ENCODE data around the gene IER2. TPM values are rescaled to one million over a fixed set of nuclear protein-coding genes. Genes with fewer than 3 reads are reported as not detected.
"Not testable (repeated sequence)": the region's sequence is repeated elsewhere in the genome, so short reads cannot be mapped to it uniquely, and the experiment has no call there.

Gene IER2
- polyA plus RNA-seq, 1 experiment: 18.2 TPM

- DNase-seq (ENCODE audit: low read depth): no peak
- TF ChIP-seq, protein P1, sequence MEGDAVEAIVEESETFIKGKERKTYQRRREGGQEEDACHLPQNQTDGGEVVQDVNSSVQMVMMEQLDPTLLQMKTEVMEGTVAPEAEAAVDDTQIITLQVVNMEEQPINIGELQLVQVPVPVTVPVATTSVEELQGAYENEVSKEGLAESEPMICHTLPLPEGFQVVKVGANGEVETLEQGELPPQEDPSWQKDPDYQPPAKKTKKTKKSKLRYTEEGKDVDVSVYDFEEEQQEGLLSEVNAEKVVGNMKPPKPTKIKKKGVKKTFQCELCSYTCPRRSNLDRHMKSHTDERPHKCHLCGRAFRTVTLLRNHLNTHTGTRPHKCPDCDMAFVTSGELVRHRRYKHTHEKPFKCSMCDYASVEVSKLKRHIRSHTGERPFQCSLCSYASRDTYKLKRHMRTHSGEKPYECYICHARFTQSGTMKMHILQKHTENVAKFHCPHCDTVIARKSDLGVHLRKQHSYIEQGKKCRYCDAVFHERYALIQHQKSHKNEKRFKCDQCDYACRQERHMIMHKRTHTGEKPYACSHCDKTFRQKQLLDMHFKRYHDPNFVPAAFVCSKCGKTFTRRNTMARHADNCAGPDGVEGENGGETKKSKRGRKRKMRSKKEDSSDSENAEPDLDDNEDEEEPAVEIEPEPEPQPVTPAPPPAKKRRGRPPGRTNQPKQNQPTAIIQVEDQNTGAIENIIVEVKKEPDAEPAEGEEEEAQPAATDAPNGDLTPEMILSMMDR (IDR thresholded peaks at IDR 0.05; ENCODE audit: insufficient read depth, low read depth, low read length): no peak
- POLR2A ChIA-PET: no interaction called here
- no peaks in the 10 kb centered on the region for H3K27me3 ChIP-seq (ENCODE audit: control insufficient read depth, insufficient read depth, low read length)
- no peak overlapping the region for H3K4me3 ChIP-seq (ENCODE audit: low read depth, low read length)
- CTCF ChIA-PET: interaction anchor here (1.7 kb wide), 1 partner anchor 200 kb away, joined by 5 read pairs; no protein-coding TSS in a partner anchor
- H3K36me3 ChIP-seq (ENCODE audit: control insufficient read depth, insufficient read depth, low read length): no peaks in the 10 kb centered on the region
Measured at GRCh38 chr19:13165162-13165997, 15.2 kb downstream of the IER2 start.

- H3K27me3 ChIP-seq (ENCODE audit: control insufficient read depth, insufficient read depth, low read length); POLR2A ChIA-PET; H3K4me3 ChIP-seq (ENCODE audit: low read depth, low read length); H3K36me3 ChIP-seq (ENCODE audit: control insufficient read depth, insufficient read depth, low read length); DNase-seq (ENCODE audit: low read depth): not testable (repeated sequence)
- CTCF ChIA-PET: interaction anchor here (1.7 kb wide), 1 partner anchor 201 kb away, joined by 5 read pairs; no protein-coding TSS in a partner anchor
Measured at GRCh38 chr19:13166151-13166550, 15.9 kb downstream of the IER2 start.

DNA sequence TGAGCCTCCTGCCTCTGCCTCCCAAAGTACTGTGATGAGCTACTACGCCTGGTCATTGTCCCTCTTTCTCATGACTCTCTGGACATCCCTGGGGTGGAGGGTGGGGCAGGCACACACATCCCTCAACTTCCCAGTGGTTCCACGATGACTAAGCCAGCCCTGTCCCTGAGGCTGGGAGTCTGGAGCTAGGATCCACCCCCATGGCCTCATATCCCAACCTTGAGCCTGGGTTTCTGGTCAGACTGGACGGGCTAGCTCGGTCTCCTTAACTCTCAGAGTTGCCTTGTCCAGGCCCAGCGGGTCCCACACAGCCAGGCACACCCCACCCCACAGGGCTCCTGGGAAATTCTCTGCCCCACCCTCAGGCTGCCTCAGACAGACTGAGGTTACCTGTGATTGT lies 19.6 kb downstream of the IER2 start:
- no peak overlapping the region for H3K4me3 ChIP-seq (ENCODE audit: low read depth, low read length)
- DNase-seq (ENCODE audit: low read depth): no peak
- ChIA-PET CTCF (interaction anchor here (0.9 to 1.2 kb wide), 4 partner anchors 12 to 204 kb away, joined by 3 to 5 read pairs (median 4); no protein-coding TSS in a partner anchor), POLR2A (interaction anchor here (0.7 kb wide), 1 partner anchor 12 kb away, joined by 3 read pairs; no protein-coding TSS in a partner anchor)
- no peaks in the 10 kb centered on the region for H3K36me3 ChIP-seq (ENCODE audit: control insufficient read depth, insufficient read depth, low read length)
- TF ChIP-seq, protein P1 (IDR thresholded peaks at IDR 0.05; ENCODE audit: insufficient read depth, low read depth, low read length): no peak
- no peaks in the 10 kb centered on the region for H3K27me3 ChIP-seq (ENCODE audit: control insufficient read depth, insufficient read depth, low read length)

DNA sequence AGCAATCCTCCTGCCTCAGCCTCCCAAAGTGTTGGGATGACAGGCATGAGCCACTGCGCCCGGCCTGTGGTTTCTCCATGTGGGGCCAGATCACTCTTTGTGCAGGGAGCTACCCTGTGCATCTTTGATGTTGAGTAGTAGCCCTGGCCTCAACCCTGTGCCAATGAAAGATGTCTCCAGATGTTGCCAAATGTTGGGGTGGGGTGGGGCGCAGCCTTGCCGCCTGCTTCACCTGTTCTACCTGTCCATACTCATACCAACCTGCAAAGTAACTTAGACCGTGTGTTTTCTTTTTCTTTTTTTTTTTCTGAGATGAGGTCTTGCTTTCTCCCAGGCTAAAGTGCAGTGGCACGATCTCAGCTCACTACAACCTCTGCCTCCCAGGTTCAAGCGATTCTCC lies 20.9 kb downstream of the IER2 start:
- no peak for DNase-seq (ENCODE audit: low read depth)
- Histone ChIP-seq H3K4me3 (ENCODE audit: low read depth, low read length) (no peak overlapping the region), H3K36me3 (ENCODE audit: control insufficient read depth, insufficient read depth, low read length) (no peaks in the 10 kb centered on the region), H3K27me3 (ENCODE audit: control insufficient read depth, insufficient read depth, low read length) (no peaks in the 10 kb centered on the region)
- TF ChIP-seq, protein P1 (IDR thresholded peaks at IDR 0.05; ENCODE audit: insufficient read depth, low read depth, low read length): no peak
- ChIA-PET CTCF (no interaction called here), POLR2A (no interaction called here)

DNA sequence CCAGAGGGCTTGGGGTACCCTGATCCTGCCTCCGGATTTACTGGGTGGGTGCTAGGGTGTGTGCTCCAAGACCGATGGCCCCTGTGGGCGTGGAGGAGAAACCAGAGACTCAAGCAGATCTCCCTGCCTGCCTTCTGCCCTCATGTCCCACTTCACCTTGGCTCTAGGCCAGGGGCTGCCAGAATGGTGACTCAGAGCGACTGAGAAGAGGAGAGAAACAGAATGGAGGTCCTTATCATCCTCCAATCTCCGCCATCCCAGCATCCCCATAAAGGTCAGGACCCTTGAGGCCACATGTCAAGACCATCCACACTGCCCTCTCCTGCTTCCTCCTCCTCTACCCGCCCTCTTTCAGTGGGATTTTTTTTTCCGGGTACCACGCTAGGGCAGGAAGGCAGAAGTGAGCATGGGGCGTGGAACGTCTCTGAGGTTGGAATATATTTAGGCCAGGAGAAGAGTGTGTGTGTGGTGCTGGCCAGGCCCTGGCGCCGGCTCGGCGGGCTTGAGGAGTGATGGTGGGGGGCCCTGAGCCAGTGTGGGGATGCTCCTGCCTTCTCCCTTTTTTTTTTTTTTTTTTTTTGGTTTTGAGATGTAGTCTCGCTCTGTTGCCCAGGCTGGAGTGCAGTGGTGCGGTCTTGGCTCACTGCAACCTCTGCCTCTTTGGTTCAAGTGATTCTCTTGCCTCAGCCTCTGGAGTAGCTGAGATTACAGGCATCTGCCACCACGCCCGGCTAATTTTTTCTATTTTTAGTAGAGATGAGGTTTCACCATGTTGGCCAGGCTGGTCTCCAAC lies 22.3 kb downstream of the IER2 start:
- ChIA-PET CTCF (interaction anchor here (0.8 kb wide), 1 partner anchor 207 kb away, joined by 3 read pairs; no protein-coding TSS in a partner anchor), POLR2A (interaction anchor here (0.7 kb wide), 2 partner anchors 9 to 30 kb away, joined by 17 to 31 read pairs; no protein-coding TSS in a partner anchor)
- H3K36me3 ChIP-seq (ENCODE audit: control insufficient read depth, insufficient read depth, low read length): no peaks in the 10 kb centered on the region
- no peak overlapping the region for H3K4me3 ChIP-seq (ENCODE audit: low read depth, low read length)
- no peak for DNase-seq (ENCODE audit: low read depth)
- TF ChIP-seq, protein P1 (IDR thresholded peaks at IDR 0.05; ENCODE audit: insufficient read depth, low read depth, low read length): no peak
- no peaks in the 10 kb centered on the region for H3K27me3 ChIP-seq (ENCODE audit: control insufficient read depth, insufficient read depth, low read length)

All from BJ (cell line).